Measurements from ENCODE around the gene FXYD2. TPM values are rescaled to one million over a fixed set of nuclear protein-coding genes. Genes with fewer than 3 reads are reported as not detected.

FXYD2 gene
- polyA plus RNA-seq, 1 donor: 2.2 TPM

- DNase-seq: no peak
Measured at GRCh38 chr11:117795638-117796455, 28.7 kb downstream of the FXYD2 start.

GRCh38 chr11:117794772-117795629, 29.5 kb downstream of the FXYD2 start:
- DNase-seq: no peak

- DNase-seq: no peak
Measured at GRCh38 chr11:117794135-117794534, 30.4 kb downstream of the FXYD2 start.

GRCh38 chr11:117793583-117793982, 31.0 kb downstream of the FXYD2 start:
- no peak for DNase-seq

- DNase-seq: no peak
Measured at GRCh38 chr11:117792992-117793391, 31.6 kb downstream of the FXYD2 start.

- no peak for DNase-seq
Measured at GRCh38 chr11:117792241-117792640, 32.3 kb downstream of the FXYD2 start.

GRCh38 chr11:117790279-117790678, 34.3 kb downstream of the FXYD2 start:
- DNase-seq: no peak

GRCh38 chr11:117789241-117789640, 35.3 kb downstream of the FXYD2 start:
- DNase-seq: no peak

GRCh38 chr11:117786135-117786870, 38.2 kb downstream of the FXYD2 start:
- no peak for DNase-seq

- DNase-seq: no peak
Measured at GRCh38 chr11:117782101-117782500, 42.4 kb downstream of the FXYD2 start.

- DNase-seq: no peak
Measured at GRCh38 chr11:117781627-117782026, 42.9 kb downstream of the FXYD2 start.

GRCh38 chr11:117780456-117780855, 44.1 kb downstream of the FXYD2 start:
- no peak for DNase-seq

GRCh38 chr11:117774553-117774952, 50.0 kb downstream of the FXYD2 start:
- no peak for DNase-seq

GRCh38 chr11:117772360-117772759, 52.2 kb downstream of the FXYD2 start:
- no peak for DNase-seq

- DNase-seq: no peak
Measured at GRCh38 chr11:117771841-117772240, 52.7 kb downstream of the FXYD2 start.

GRCh38 chr11:117771197-117771596, 53.3 kb downstream of the FXYD2 start:
- no peak for DNase-seq

GRCh38 chr11:117770061-117770460, 54.5 kb downstream of the FXYD2 start:
- no peak for DNase-seq

Other genes starting within 250 kb of the FXYD2 start
- gene DSCAML1, start 27.5 kb downstream of the FXYD2 start, polyA plus RNA-seq (ENCODE audit: insufficient read length): 0.63 TPM
- gene FXYD6, start 51.9 kb upstream of the FXYD2 start, polyA plus RNA-seq (ENCODE audit: insufficient read length): 227 TPM
- gene TMPRSS13, start 104.7 kb upstream of the FXYD2 start, polyA plus RNA-seq (ENCODE audit: insufficient read length): 0.15 TPM
- 6.3 TPM for gene IL10RA, start 161.7 kb upstream of the FXYD2 start, polyA plus RNA-seq (ENCODE audit: insufficient read length)

All from hindlimb muscle (tissue), 1 donor.